Endothelial cell of umbilical vein (primary cell): ENCODE data around the gene ZNF772. TPM values are rescaled to one million over a fixed set of nuclear protein-coding genes. Genes with fewer than 3 reads are reported as not detected.
"Not testable (repeated sequence)": the region's sequence is repeated elsewhere in the genome, so short reads cannot be mapped to it uniquely, and the experiment has no call there.

Experiments used
- BruUV-seq: library from RNA; stranded (reverse); fragments of 400-500 nt; replicated peaks from 2 replicates; lab custom pipeline; 2021; lab: Mats Ljungman, UMichigan
- CTCF ChIA-PET: fragments of 300-600, 350-600 bp; sonication (Branson Sonifier 250); formaldehyde crosslinking; loops from one replicate; lab custom pipeline; 2021; ENCODE audit warnings: antibody characterized with exemption, inconsistent platforms; lab: Charles Lee
- POLR2A ChIA-PET: fragments of 300-600, 350-600 bp; sonication (Branson Sonifier 250); formaldehyde crosslinking; loops from one replicate; lab custom pipeline; 2021; ENCODE audit warnings: antibody characterized with exemption, inconsistent platforms; lab: Charles Lee
- DNase-seq: peaks from one replicate; pipeline ENCODE4 v3.0.0-alpha.2; 2011; ENCODE audit warnings: low read depth, low spot score
- FAIRE-seq: peaks from 2 replicates; lab custom pipeline; 2011; peaks lifted over from hg19 to GRCh38; lab: Jason Lieb, UNC
- H2AFZ ChIP-seq: 2 replicates; pipeline ENCODE4 v1.6.0; 2012; ENCODE audit warnings: low read depth, low read length, control low read depth, inconsistent platforms
- H3K27ac ChIP-seq: 2 replicates; pipeline ENCODE4 v1.5.1; 2011; ENCODE audit warnings: low read depth, mild to moderate bottlenecking, control low read depth, low read length, moderate library complexity; ENCODE audit not compliant: insufficient read depth
- H3K27me3 ChIP-seq, 2 experiments: 2 replicates each; pipeline versions ENCODE4 v1.6.0 to v1.6.1; 2011; ENCODE audit warnings: low read length in 2 of 2, mixed read lengths in 1 of 2; ENCODE audit not compliant: control insufficient read depth in 2 of 2, insufficient read depth in 2 of 2
- H3K36me3 ChIP-seq, 2 experiments: 2 replicates in 1 of 2; 3 replicates in 1 of 2; pipeline ENCODE4 v1.5.1; 2011; ENCODE audit warnings: low read length in 2 of 2, mild to moderate bottlenecking in 1 of 2, moderate library complexity in 1 of 2; ENCODE audit not compliant: control insufficient read depth in 2 of 2, insufficient read depth in 2 of 2; ENCODE audit errors: extremely low read depth in 1 of 2
- H3K4me1 ChIP-seq: 3 replicates; pipeline ENCODE4 v1.5.1; 2011; ENCODE audit warnings: mild to moderate bottlenecking, low read length; ENCODE audit not compliant: control insufficient read depth, insufficient read depth; ENCODE audit errors: extremely low read depth
- H3K4me2 ChIP-seq: 2 replicates; pipeline ENCODE4 v1.6.1; 2011; ENCODE audit warnings: low read length, control low read depth, mixed read lengths; ENCODE audit not compliant: insufficient read depth
- H3K4me3 ChIP-seq, 3 experiments: fragments of 200-600 bp in 1 of 3; sonication (generic), shearing (Covaris generic) in 1 of 3; replicated peaks in 1 of 3; 2 replicates each; pipeline ENCODE4 v1.5.1; 2011 to 2016; ENCODE audit warnings: control low read depth in 3 of 3, low read length in 3 of 3, mild to moderate bottlenecking in 2 of 3, inconsistent platforms in 1 of 3, low read depth in 1 of 3, moderate library complexity in 1 of 3; ENCODE audit not compliant: insufficient read depth in 1 of 3
- H3K79me2 ChIP-seq: 2 replicates; pipeline ENCODE4 v1.6.0; 2012; ENCODE audit warnings: low read length, inconsistent platforms; ENCODE audit not compliant: control insufficient read depth, insufficient read depth
- H3K9ac ChIP-seq: replicated peaks from 2 replicates; pipeline ENCODE3; 2011; ENCODE audit warnings: low read length, control low read depth; ENCODE audit not compliant: insufficient read depth; ENCODE audit errors: extremely low read depth
- H3K9me1 ChIP-seq: replicated peaks from 3 replicates; pipeline ENCODE4 v1.6.0; 2011; ENCODE audit warnings: mild to moderate bottlenecking, low read length; ENCODE audit not compliant: control insufficient read depth, insufficient read depth; ENCODE audit errors: extremely low read depth
- H3K9me3 ChIP-seq: replicated peaks from 2 replicates; pipeline ENCODE4 v1.5.1; 2012; ENCODE audit warnings: low read length, inconsistent platforms; ENCODE audit not compliant: control insufficient read depth, insufficient read depth
- H4K20me1 ChIP-seq: replicated peaks from 2 replicates; pipeline ENCODE3; 2011; ENCODE audit warnings: mild to moderate bottlenecking, low read length; ENCODE audit not compliant: control insufficient read depth, insufficient read depth; ENCODE audit errors: extremely low read depth
- FOS ChIP-seq: IDR thresholded peaks from 2 replicates; pipeline ENCODE4 v1.6.1; 2011; ENCODE audit warnings: mild to moderate bottlenecking, low read length, moderate library complexity, borderline replicate concordance; ENCODE audit not compliant: insufficient read depth
- GATA2 ChIP-seq: IDR thresholded peaks from 2 replicates; pipeline ENCODE4 v1.7.0; 2011; ENCODE audit warnings: low read depth, mild to moderate bottlenecking, moderate library complexity, mixed read lengths, low read length; ENCODE audit not compliant: insufficient read length, insufficient read depth
- MYC ChIP-seq: IDR thresholded peaks from one replicate; pipeline ENCODE4 v1.6.1; 2011; ENCODE audit warnings: mild to moderate bottlenecking, low read depth, low read length
- POLR2A ChIP-seq: IDR thresholded peaks from 2 replicates; pipeline ENCODE4 v1.6.1; 2012; ENCODE audit warnings: low read depth, mild to moderate bottlenecking, control low read depth, low read length
- POLR2AphosphoS5 ChIP-seq: IDR thresholded peaks from 2 replicates; pipeline ENCODE4 v1.6.1; 2012; ENCODE audit warnings: low read depth, mild to moderate bottlenecking, control low read depth, low read length, moderate library complexity; ENCODE audit not compliant: insufficient read depth
- dilution Hi-C: fragments of 300-500 bp; cut with MboI; formaldehyde crosslinking; loops from one replicate; pipeline ENCODE4 v1.15.0; 2019; ENCODE audit warnings: low sequenced_read_pairs; ENCODE audit not compliant: extremely low pct_ligation_motif_present
- intact Hi-C: fragments of 100-400 bp; cut with micrococcal nuclease; formaldehyde crosslinking; loops from one replicate; pipeline ENCODE4 v1.10.0; 2022
- polyA plus RNA-seq, 4 experiments: library from polyadenylated mRNA; depleted of rRNA in 3 of 4; stranded (reverse) in 3 of 4; unstranded in 1 of 4; fragments of >200 nt; gene quantifications; 2 replicates each; pipeline versions ENCODE4 v1.2.1 to v1.2.3, GENCODE V29; 2011 to 2012; ENCODE audit warnings: missing spikeins in 1 of 4
- total RNA-seq: library from RNA; stranded (reverse); gene quantifications from 2 replicates; pipeline ENCODE4 v1.2.3, GENCODE V29; 2021
- TF ChIP-seq, protein P1 (sequence below): IDR thresholded peaks from 2 replicates; pipeline ENCODE4 v1.6.1; 2011; ENCODE audit not compliant: insufficient read depth, insufficient read length

ZNF772 gene
- total and polyA plus RNA-seq, 2 donors (not counting 3 experiments of a cell fraction or from before 2014, with no cell fraction given): 3.1 to 6.4 TPM

DNA sequence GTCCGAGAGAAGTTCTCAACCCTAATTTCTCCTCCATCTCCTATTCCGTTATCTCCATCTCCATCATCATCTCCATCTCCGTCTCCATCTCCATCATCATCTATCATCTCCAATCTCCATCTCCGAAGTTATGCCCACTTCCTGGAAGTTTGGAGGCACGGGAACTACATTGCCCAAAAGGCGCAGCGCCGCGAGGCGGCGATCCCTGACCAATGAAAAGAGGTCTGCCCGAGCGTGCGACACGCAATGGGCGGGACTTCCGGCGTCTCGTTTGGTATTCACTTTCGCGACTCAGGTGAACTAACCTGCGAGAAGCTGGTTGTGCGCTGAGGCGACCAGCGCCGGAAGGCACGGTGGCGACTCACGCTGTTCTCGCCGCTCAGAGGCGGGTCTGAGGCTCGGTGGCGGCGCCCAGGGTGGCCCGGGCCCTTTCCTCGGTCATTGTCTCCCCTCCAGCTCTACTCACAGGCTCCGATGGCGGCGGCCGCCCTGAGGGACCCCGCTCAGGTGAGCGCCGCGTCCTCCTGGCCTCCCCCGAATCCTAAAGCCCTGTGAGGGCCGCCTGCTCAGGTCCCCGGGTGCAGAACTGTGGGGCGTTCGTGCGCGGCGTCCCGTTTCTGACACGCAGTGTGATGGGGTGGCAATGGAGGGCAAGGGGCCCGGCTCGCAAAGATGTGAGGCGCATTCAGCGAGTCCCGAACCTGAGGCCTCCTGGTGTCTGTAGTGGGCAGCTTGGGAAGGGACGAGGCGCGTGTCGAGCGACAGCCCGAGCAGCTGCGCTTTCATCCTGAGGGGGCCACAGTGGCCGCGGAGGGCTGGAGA, 10.3 kb upstream of the ZNF772 start, which contains the start of gene ZNF419:
ZNF419 (plus strand) TSS at position 274 of the 822 bp plus-strand sequence; CDS start at position 475, 201 bp downstream.
- peak within 1 kb of the TSS; percentile 75 for H3K9ac ChIP-seq
- peak within 1 kb of the TSS; percentile 59 for H3K4me2 ChIP-seq
- H3K4me1 ChIP-seq, POLR2A ChIA-PET, dilution Hi-C loops, H3K27me3 ChIP-seq, H3K79me2 ChIP-seq, H3K9me1 ChIP-seq, H3K9me3 ChIP-seq, H4K20me1 ChIP-seq: not testable (repeated sequence)
- FAIRE-seq: peak; percentile 93
- H2AFZ ChIP-seq: peak within 1 kb of the TSS; percentile 99
- peaks cover 1 to 17% of the 10 kb centered on the region in 2 experiments for H3K36me3 ChIP-seq
- H3K27ac ChIP-seq: peak within 1 kb of the TSS; percentile 24
- peak; percentile 86 for DNase-seq
- peak within 1 kb of the TSS; percentile 76 to 100 (median 87) for H3K4me3 ChIP-seq
- peak; percentile 44 for TF ChIP-seq POLR2A
- TF ChIP-seq GATA2: peak; percentile 70
- BruUV-seq: TSS peak; percentile 28
- intact Hi-C loops: loop anchor here (1.0 kb wide), 1 partner anchor 167 kb away; the partner anchor contains the start of gene ZNF543
- CTCF ChIA-PET: interaction anchor here (0.9 to 1.3 kb wide), 2 partner anchors 10 to 98 kb away, joined by 3 to 4 read pairs; partner anchors contain the start of genes ZNF548 and ZNF772

DNA sequence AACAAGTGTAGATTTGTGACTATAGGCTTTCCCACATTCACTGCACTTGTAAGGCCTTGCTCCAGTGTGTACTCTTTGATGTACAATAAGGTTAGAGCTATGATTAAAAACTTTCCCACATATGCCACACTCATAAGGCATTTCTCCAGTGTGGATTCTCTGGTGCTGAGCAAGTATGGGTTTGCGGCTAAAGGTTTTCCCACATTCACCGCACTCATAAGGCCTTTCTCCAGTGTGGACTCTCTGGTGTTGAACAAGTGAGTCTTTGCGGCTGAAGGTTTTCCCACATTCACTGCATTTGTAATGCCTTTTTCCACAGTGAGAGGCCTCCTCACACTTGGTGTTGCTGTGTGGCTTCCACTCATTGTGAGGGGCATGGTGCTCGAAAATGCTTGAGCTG, 3.7 kb downstream of the ZNF772 start:
- Histone ChIP-seq H3K27me3 (no peaks in the 10 kb centered on the region), H3K4me1 (no peaks in the 10 kb centered on the region), H3K36me3 (peaks cover 6 to 21% of the 10 kb centered on the region in 2 experiments), H2AFZ (no peak overlapping the region), H3K9ac (no peak overlapping the region), H3K9me1 (no peaks in the 10 kb centered on the region), H4K20me1 (no peaks in the 10 kb centered on the region), H3K4me3 (no peak overlapping the region), H3K9me3 (peaks cover 30% of the 10 kb centered on the region), H3K27ac (no peak overlapping the region), H3K4me2 (no peak overlapping the region), H3K79me2 (no peaks in the 10 kb centered on the region)
- dilution Hi-C loops (no loop called here), intact Hi-C loops (no loop called here)
- TF ChIP-seq FOS: no peak
- TF ChIP-seq MYC: no peak
- TF ChIP-seq GATA2: no peak
- TF ChIP-seq, protein P1, sequence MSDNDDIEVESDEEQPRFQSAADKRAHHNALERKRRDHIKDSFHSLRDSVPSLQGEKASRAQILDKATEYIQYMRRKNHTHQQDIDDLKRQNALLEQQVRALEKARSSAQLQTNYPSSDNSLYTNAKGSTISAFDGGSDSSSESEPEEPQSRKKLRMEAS: no peak
- TF ChIP-seq POLR2AphosphoS5: no peak
- ChIA-PET CTCF (no interaction called here), POLR2A (no interaction called here)
- no TSS peak for BruUV-seq
- FAIRE-seq (no peak), DNase-seq (no peak)
